Activated naive CD8-positive, alpha-beta T cell treated with anti-CD3 and anti-CD28 coated beads for 36 hours (primary cell): ENCODE measurements around the gene CDK5. TPM values are rescaled to one million over a fixed set of nuclear protein-coding genes. Genes with fewer than 3 reads are reported as not detected.

ENCODE experiments used
- DNase-seq: peaks from one replicate; pipeline ENCODE4 v3.0.0; 2021
- H3K27ac Mint-ChIP-seq: one replicate; pipeline ENCODE4 v1.8.0; 2022; ENCODE audit warnings: mild to moderate bottlenecking, moderate library complexity, mixed read lengths
- H3K27me3 Mint-ChIP-seq: one replicate; pipeline ENCODE4 v1.8.0; 2022; ENCODE audit warnings: mild to moderate bottlenecking, mixed read lengths
- H3K36me3 Mint-ChIP-seq: one replicate; pipeline ENCODE4 v1.8.0; 2021; ENCODE audit warnings: mild to moderate bottlenecking, mixed read lengths
- H3K4me1 Mint-ChIP-seq: one replicate; pipeline ENCODE4 v1.8.0; 2021; ENCODE audit warnings: mixed read lengths
- H3K4me3 Mint-ChIP-seq: one replicate; pipeline ENCODE4 v1.8.0; 2022; ENCODE audit warnings: mild to moderate bottlenecking, moderate library complexity, mixed read lengths
- H3K9me3 Mint-ChIP-seq: one replicate; pipeline ENCODE4 v1.8.0; 2022; ENCODE audit warnings: mixed read lengths
- total RNA-seq, 2 experiments: library from RNA; stranded (reverse); gene quantifications; one replicate each; pipeline ENCODE4 v1.2.3, GENCODE V29; 2021

Gene CDK5
- total RNA-seq, 2 experiments from 2014 or later = 13.3 to 16.0 TPM

GRCh38 chr7:151089893-151090730 lies 32.4 kb upstream of the CDK5 start:
- no peak for DNase-seq
- Mint-ChIP-seq H3K9me3 (no peaks in the 10 kb centered on the region), H3K4me1 (peaks cover 19% of the 10 kb centered on the region), H3K36me3 (no peaks in the 10 kb centered on the region), H3K27ac (no peak overlapping the region), H3K4me3 (no peak overlapping the region), H3K27me3 (peaks cover 16% of the 10 kb centered on the region)

- no peak for DNase-seq
- no peaks in the 10 kb centered on the region for H3K9me3 Mint-ChIP-seq
- no peaks in the 10 kb centered on the region for H3K36me3 Mint-ChIP-seq
- H3K27me3 Mint-ChIP-seq = peaks cover 24% of the 10 kb centered on the region
- H3K27ac Mint-ChIP-seq = peak overlapping the region; percentile 36
- peaks cover 23% of the 10 kb centered on the region for H3K4me1 Mint-ChIP-seq
- peak overlapping the region; percentile 46 for H3K4me3 Mint-ChIP-seq
Observed at GRCh38 chr7:151088856-151089699, 31.4 kb upstream of the CDK5 start.

GRCh38 chr7:151088019-151088855 lies 30.5 kb upstream of the CDK5 start:
- Mint-ChIP-seq H3K27me3 (peaks cover 24% of the 10 kb centered on the region), H3K9me3 (no peaks in the 10 kb centered on the region), H3K4me3 (peak overlapping the region; percentile 84), H3K27ac (no peak overlapping the region), H3K4me1 (peaks cover 26% of the 10 kb centered on the region), H3K36me3 (no peaks in the 10 kb centered on the region)
- no peak for DNase-seq

- Mint-ChIP-seq H3K27me3 (peaks cover 24% of the 10 kb centered on the region), H3K4me1 (peaks cover 30% of the 10 kb centered on the region), H3K9me3 (no peaks in the 10 kb centered on the region), H3K4me3 (peak overlapping the region; percentile 84), H3K36me3 (no peaks in the 10 kb centered on the region), H3K27ac (peak overlapping the region; percentile 63)
- DNase-seq = peak; percentile 40
Observed at GRCh38 chr7:151087245-151088018, 29.7 kb upstream of the CDK5 start.

- Mint-ChIP-seq H3K9me3 (no peaks in the 10 kb centered on the region), H3K4me3 (peak overlapping the region; percentile 84), H3K27me3 (peaks cover 24% of the 10 kb centered on the region), H3K27ac (peak overlapping the region; percentile 82), H3K36me3 (no peaks in the 10 kb centered on the region), H3K4me1 (peaks cover 32% of the 10 kb centered on the region)
- DNase-seq = peak; percentile 43
Observed at GRCh38 chr7:151086802-151087244, 29.1 kb upstream of the CDK5 start.

GRCh38 chr7:151085691-151086620 lies 28.3 kb upstream of the CDK5 start, which contains the start of gene AGAP3:
AGAP3 (plus strand) TSS chr7:151086475; CDS start chr7:151086742, 267 bp downstream.
- Mint-ChIP-seq H3K27ac (peak within 1 kb of the TSS; percentile 82), H3K9me3 (no peaks in the 10 kb centered on the region), H3K4me3 (peak within 1 kb of the TSS; percentile 84), H3K4me1 (peaks cover 34% of the 10 kb centered on the region), H3K36me3 (no peaks in the 10 kb centered on the region), H3K27me3 (peaks cover 24% of the 10 kb centered on the region)
- DNase-seq = peak; percentile 57

- H3K4me3 Mint-ChIP-seq = peak overlapping the region; percentile 81
- peaks cover 34% of the 10 kb centered on the region for H3K4me1 Mint-ChIP-seq
- peaks cover 24% of the 10 kb centered on the region for H3K27me3 Mint-ChIP-seq
- peak overlapping the region; percentile 49 for H3K27ac Mint-ChIP-seq
- no peak for DNase-seq
- no peaks in the 10 kb centered on the region for H3K9me3 Mint-ChIP-seq
- no peaks in the 10 kb centered on the region for H3K36me3 Mint-ChIP-seq
Observed at GRCh38 chr7:151085329-151085690, 27.6 kb upstream of the CDK5 start.

GRCh38 chr7:151083824-151084160 lies 26.1 kb upstream of the CDK5 start:
- peaks cover 37% of the 10 kb centered on the region for H3K4me1 Mint-ChIP-seq
- H3K27me3 Mint-ChIP-seq = peaks cover 17% of the 10 kb centered on the region
- peak overlapping the region; percentile 25 for H3K27ac Mint-ChIP-seq
- H3K9me3 Mint-ChIP-seq = no peaks in the 10 kb centered on the region
- H3K4me3 Mint-ChIP-seq = peak overlapping the region; percentile 99
- DNase-seq = no peak
- H3K36me3 Mint-ChIP-seq = peaks cover 8% of the 10 kb centered on the region

- H3K4me1 Mint-ChIP-seq = peaks cover 35% of the 10 kb centered on the region
- H3K36me3 Mint-ChIP-seq = peaks cover 8% of the 10 kb centered on the region
- H3K9me3 Mint-ChIP-seq = no peaks in the 10 kb centered on the region
- peaks cover 17% of the 10 kb centered on the region for H3K27me3 Mint-ChIP-seq
- H3K27ac Mint-ChIP-seq = peak within 1 kb of the TSS; percentile 91
- peak within 1 kb of the TSS; percentile 99 for H3K4me3 Mint-ChIP-seq
- peak; percentile 87 for DNase-seq
Observed at GRCh38 chr7:151083071-151083823, 25.6 kb upstream of the CDK5 start, which contains the start of gene TMUB1. TMUB1 (minus strand) TSS chr7:151083493; CDS start chr7:151082563, 930 bp downstream.

- peaks cover 34% of the 10 kb centered on the region for H3K4me1 Mint-ChIP-seq
- no peaks in the 10 kb centered on the region for H3K9me3 Mint-ChIP-seq
- peaks cover 10% of the 10 kb centered on the region for H3K36me3 Mint-ChIP-seq
- peak overlapping the region; percentile 91 for H3K27ac Mint-ChIP-seq
- DNase-seq = no peak
- H3K27me3 Mint-ChIP-seq = peaks cover 17% of the 10 kb centered on the region
- peak overlapping the region; percentile 99 for H3K4me3 Mint-ChIP-seq
Observed at GRCh38 chr7:151082141-151083070, 24.7 kb upstream of the CDK5 start.

GRCh38 chr7:151081170-151082101 lies 23.7 kb upstream of the CDK5 start:
- no peak for DNase-seq
- H3K27me3 Mint-ChIP-seq = peaks cover 17% of the 10 kb centered on the region
- peak overlapping the region; percentile 99 for H3K4me3 Mint-ChIP-seq
- H3K27ac Mint-ChIP-seq = peak overlapping the region; percentile 63
- H3K4me1 Mint-ChIP-seq = peaks cover 34% of the 10 kb centered on the region
- no peaks in the 10 kb centered on the region for H3K9me3 Mint-ChIP-seq
- H3K36me3 Mint-ChIP-seq = peaks cover 10% of the 10 kb centered on the region
